K562 (cell line): ENCODE results near the gene SYF2. TPM values are rescaled to one million over a fixed set of nuclear protein-coding genes. Genes with fewer than 3 reads are reported as not detected.

Source experiments
- BRD9 ChIP-seq: fragments of 450-650 bp; IDR thresholded peaks from 2 replicates; pipeline ENCODE4 v1.6.1; 2018; ENCODE audit warnings: low read depth; ENCODE audit not compliant: partially characterized antibody
- C11orf30 ChIP-seq: fragments of 450-650 bp; IDR thresholded peaks from 2 replicates; pipeline ENCODE4 v1.6.1; 2016; ENCODE audit warnings: low read depth, mild to moderate bottlenecking
- CBFA2T2 ChIP-seq: fragments of 450-650 bp; conservative IDR thresholded peaks from 2 replicates; pipeline ENCODE4 v1.6.1; 2017; ENCODE audit warnings: mild to moderate bottlenecking
- E2F1 ChIP-seq: sonication (generic); formaldehyde crosslinking; IDR thresholded peaks from 2 replicates; pipeline ENCODE4 v1.8.1; 2023; ENCODE audit warnings: mild to moderate bottlenecking, missing genetic modification reagents, moderate library complexity
- HDAC3 ChIP-seq: fragments of 450-650 bp; IDR thresholded peaks from 2 replicates; pipeline ENCODE4 v1.6.1; 2018; ENCODE audit warnings: borderline replicate concordance, mild to moderate bottlenecking, moderate library complexity; ENCODE audit not compliant: partially characterized antibody
- HNRNPUL1 ChIP-seq: fragments of 200-400 bp; formaldehyde crosslinking; IDR thresholded peaks from 2 replicates; pipeline ENCODE4 v1.6.1; 2017; ENCODE audit warnings: low read length
- IRF9 ChIP-seq: fragments of 450-650 bp; IDR thresholded peaks from 2 replicates; pipeline ENCODE4 v1.6.1; 2016; ENCODE audit warnings: missing biosample characterization, missing genetic modification characterization
- LARP7 ChIP-seq: fragments of 450-650 bp; IDR thresholded peaks from 2 replicates; pipeline ENCODE4 v1.6.1; 2016
- MAFF ChIP-seq: IDR thresholded peaks from 2 replicates; pipeline ENCODE4 v1.6.1; 2012; ENCODE audit warnings: low read length, improper control_type of control experiment
- PREB ChIP-seq: sonication (generic); formaldehyde crosslinking; IDR thresholded peaks from 2 replicates; pipeline ENCODE4 v1.8.1; 2023; ENCODE audit warnings: mild to moderate bottlenecking, missing genetic modification reagents
- RREB1 ChIP-seq: fragments of 250-450 bp; sonication (Bioruptor Pico); IDR thresholded peaks from 2 replicates; pipeline ENCODE4 v1.4.0; 2020
- SIN3A ChIP-seq, 2 experiments: fragments of 150-350 bp in 1 of 2; IDR thresholded peaks; 2 replicates each; pipeline ENCODE4 v1.6.1; 2011 to 2016; ENCODE audit warnings: borderline replicate concordance in 2 of 2, low read depth in 2 of 2, low read length in 2 of 2, mild to moderate bottlenecking in 2 of 2, moderate library complexity in 2 of 2; ENCODE audit not compliant: control insufficient read depth in 1 of 2
- ZNF121 ChIP-seq: sonication (generic); formaldehyde crosslinking; conservative IDR thresholded peaks from 2 replicates; pipeline ENCODE4 v1.8.0; 2022; ENCODE audit warnings: missing genetic modification reagents
- ZNF174 ChIP-seq: fragments of 250-450 bp; sonication (Bioruptor Pico); IDR thresholded peaks from 2 replicates; pipeline ENCODE4 v1.4.0; 2020; ENCODE audit warnings: mild to moderate bottlenecking
- polyA plus RNA-seq, 8 experiments: library from polyadenylated mRNA; depleted of rRNA in 4 of 8; stranded (reverse) in 5 of 8; unstranded in 3 of 8; fragments of >200 nt; fragmentation: Nextera tagmentation in 2 of 8; fragmentation: Illumina TruSeq in 1 of 8; extraction: Ambion mirVana in 2 of 8; extraction: Trizol in 1 of 8; gene quantifications; 2 replicates each; pipeline versions ENCODE4 v1.2.1 to v1.2.3, GENCODE V29; 2011 to 2014; ENCODE audit warnings: inconsistent platforms in 1 of 8, missing spikeins in 1 of 8
- total RNA-seq, 7 experiments: library from RNA; depleted of rRNA in 6 of 7; stranded (reverse); fragments of >200 nt in 6 of 7; fragmentation: Illumina TruSeq in 2 of 7; extraction: Trizol in 2 of 7; gene quantifications; 2 replicates each; pipeline versions ENCODE4 v1.2.1 to v1.2.3, GENCODE V29; 2011 to 2021; ENCODE audit warnings: low replicate concordance in 1 of 7
- TF ChIP-seq, protein P1 (sequence below): sonication (generic); formaldehyde crosslinking; IDR thresholded peaks from 2 replicates; pipeline ENCODE4 v1.8.0; 2022; ENCODE audit warnings: missing genetic modification reagents, mild to moderate bottlenecking, moderate library complexity, borderline replicate concordance

Gene SYF2
- total and polyA plus RNA-seq, 9 of the 15 experiments (the other 6 are each of a cell fraction or from before 2014, with no cell fraction given) = 20.9 to 69.0 (median 43.2) TPM

DNA sequence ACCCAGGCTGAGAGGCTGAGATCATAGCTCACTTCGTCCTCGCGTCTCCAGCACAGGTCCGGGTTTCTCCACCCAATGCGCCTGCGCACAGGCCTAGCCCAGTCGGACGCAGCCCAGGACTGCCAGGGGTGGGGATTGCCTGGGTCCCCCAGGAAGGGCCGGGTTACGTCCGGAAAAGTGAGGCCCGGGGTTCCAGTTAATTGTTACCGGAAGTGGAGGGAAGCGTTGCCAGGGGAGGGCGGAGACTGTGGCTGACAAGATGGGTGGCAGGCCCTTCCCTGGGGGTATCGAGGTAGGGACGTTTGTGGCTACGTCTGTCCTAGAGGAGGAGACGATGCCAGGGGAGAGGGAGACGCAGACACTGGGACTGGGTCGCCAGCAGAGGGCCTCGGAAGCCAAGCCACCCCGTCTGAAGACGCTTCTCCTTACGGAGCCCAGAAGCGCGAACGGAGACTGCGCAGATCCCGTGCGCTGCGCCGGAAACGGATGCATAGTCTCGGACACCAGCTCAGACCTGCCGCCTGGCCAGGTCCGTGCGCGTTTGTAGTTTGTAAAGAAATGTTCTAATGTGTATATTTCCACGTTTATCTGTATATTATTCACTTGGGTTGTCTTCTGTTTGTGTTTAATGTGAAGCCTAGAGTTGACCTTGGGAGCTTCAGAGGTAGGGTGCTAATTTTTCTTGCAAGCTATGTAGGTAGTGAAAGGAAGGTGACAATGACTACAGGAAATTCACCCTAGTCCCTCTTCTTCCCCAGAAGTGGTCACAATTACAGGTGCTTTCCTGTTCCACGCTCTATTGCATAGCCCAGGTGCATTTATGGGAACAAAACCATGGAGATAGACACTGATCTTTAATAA, 7.6 kb upstream of the SYF2 start (continued):
- 0 out of 2 replicates have a peak, but pooled peaks have one; percentile 15 for TF ChIP-seq LARP7
- 0 out of 4 replicates have a peak, but pooled peaks of 1 of the 2 experiments have one; percentile 36 for TF ChIP-seq SIN3A (IDR thresholded peaks at IDR 0.05; ENCODE audit: borderline replicate concordance in 2 of 2, control insufficient read depth in 1 of 2, low read depth in 2 of 2, low read length in 2 of 2)
- no peak for TF ChIP-seq BRD9
- TF ChIP-seq, protein P1, sequence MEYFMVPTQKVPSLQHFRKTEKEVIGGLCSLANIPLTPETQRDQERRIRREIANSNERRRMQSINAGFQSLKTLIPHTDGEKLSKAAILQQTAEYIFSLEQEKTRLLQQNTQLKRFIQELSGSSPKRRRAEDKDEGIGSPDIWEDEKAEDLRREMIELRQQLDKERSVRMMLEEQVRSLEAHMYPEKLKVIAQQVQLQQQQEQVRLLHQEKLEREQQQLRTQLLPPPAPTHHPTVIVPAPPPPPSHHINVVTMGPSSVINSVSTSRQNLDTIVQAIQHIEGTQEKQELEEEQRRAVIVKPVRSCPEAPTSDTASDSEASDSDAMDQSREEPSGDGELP (CRISPR knock-in tag) = peak; percentile 76; the same call in 1 of the 2 replicates
- TF ChIP-seq CBFA2T2 = no peak
- no peak for TF ChIP-seq PREB
- no peak for TF ChIP-seq MAFF
- no peak; the same call in 1 of the 2 replicates for TF ChIP-seq HNRNPUL1
- TF ChIP-seq ZNF121 = no peak
- peak; percentile 98 for TF ChIP-seq HDAC3
- 0 out of 2 replicates have a peak, but pooled peaks have one; percentile 78 for TF ChIP-seq ZNF174 (CRISPR knock-in tag)
- no peak for TF ChIP-seq E2F1 (CRISPR knock-in tag)
- peak; percentile 82 for TF ChIP-seq C11orf30
- no peak for TF ChIP-seq IRF9 (tag)
- TF ChIP-seq RREB1 (CRISPR knock-in tag) = 0 out of 2 replicates have a peak, but pooled peaks have one; percentile 32
